ENCODE measurements around the gene TAS2R31.
"Not testable (repeated sequence)": the region's sequence is repeated elsewhere in the genome, so short reads cannot be mapped to it uniquely, and the experiment has no call there.

TAS2R31 gene

GRCh38 chr12:11031307-11031706, at the start of gene TAS2R31:
Gene TAS2R31 (minus strand): TSS chr12:11031407. CDS start chr12:11031335, 72 bp downstream.
- Histone ChIP-seq H3K36me3 (ENCODE audit: control insufficient read depth, insufficient read depth, low read length) (no peaks in the 10 kb centered on the region), H3K27me3 (ENCODE audit: control insufficient read depth, insufficient read depth, low read length) (no peaks in the 10 kb centered on the region), H3K27ac (ENCODE audit: low read length) (no peak within 1 kb of the TSS), H3K4me3 (ENCODE audit: low read length) (no peak within 1 kb of the TSS), H3K4me1 (ENCODE audit: control insufficient read depth, insufficient read depth, low read length) (no peaks in the 10 kb centered on the region), H3K9me3 (ENCODE audit: control insufficient read depth, insufficient read depth, low read length) (no peaks in the 10 kb centered on the region)
- no CpG with 5 or more reads among the region's 6 CpGs for WGBS (ENCODE audit: insufficient coverage, insufficient read length)
- DNase-seq (ENCODE audit: low read depth, low spot score): no peak

- no peak for DNase-seq (ENCODE audit: low read depth, low spot score)
- no peaks in the 10 kb centered on the region for H3K4me1 ChIP-seq (ENCODE audit: control insufficient read depth, insufficient read depth, low read length)
- no peak overlapping the region for H3K27ac ChIP-seq (ENCODE audit: low read length)
- no peaks in the 10 kb centered on the region for H3K27me3 ChIP-seq (ENCODE audit: control insufficient read depth, insufficient read depth, low read length)
- H3K4me3 ChIP-seq (ENCODE audit: low read length): no peak overlapping the region
- no CpG with 5 or more reads among the region's 1 CpG for whole genome bisulfite sequencing (ENCODE audit: insufficient coverage, insufficient read length)
- H3K9me3 ChIP-seq (ENCODE audit: control insufficient read depth, insufficient read depth, low read length): no peaks in the 10 kb centered on the region
- H3K36me3 ChIP-seq (ENCODE audit: control insufficient read depth, insufficient read depth, low read length): no peaks in the 10 kb centered on the region
These were observed 47.0 kb upstream of the TAS2R31 start for GRCh38 chr12:11078246-11078645.

GRCh38 chr12:11075642-11076041, 44.4 kb upstream of the TAS2R31 start:
- H3K9me3 ChIP-seq (ENCODE audit: control insufficient read depth, insufficient read depth, low read length): no peaks in the 10 kb centered on the region
- no CpG with 5 or more reads among the region's 3 CpGs for WGBS (ENCODE audit: insufficient coverage, insufficient read length)
- no peak for DNase-seq (ENCODE audit: low read depth, low spot score)
- no peaks in the 10 kb centered on the region for H3K36me3 ChIP-seq (ENCODE audit: control insufficient read depth, insufficient read depth, low read length)
- H3K4me3 ChIP-seq (ENCODE audit: low read length): no peak overlapping the region
- H3K27me3 ChIP-seq (ENCODE audit: control insufficient read depth, insufficient read depth, low read length): no peaks in the 10 kb centered on the region
- peaks cover 3% of the 10 kb centered on the region for H3K4me1 ChIP-seq (ENCODE audit: control insufficient read depth, insufficient read depth, low read length)
- no peak overlapping the region for H3K27ac ChIP-seq (ENCODE audit: low read length)

GRCh38 chr12:11071414-11071813, 40.2 kb upstream of the TAS2R31 start:
- no CpG with 5 or more reads among the region's 4 CpGs for WGBS (ENCODE audit: insufficient coverage, insufficient read length)
- peaks cover 3% of the 10 kb centered on the region for H3K4me1 ChIP-seq (ENCODE audit: control insufficient read depth, insufficient read depth, low read length)
- DNase-seq (ENCODE audit: low read depth, low spot score): peak; percentile 25

GRCh38 chr12:11070999-11071398, 39.8 kb upstream of the TAS2R31 start:
- Histone ChIP-seq H3K27me3 (ENCODE audit: control insufficient read depth, insufficient read depth, low read length) (no peaks in the 10 kb centered on the region), H3K4me3 (ENCODE audit: low read length) (no peak overlapping the region), H3K36me3 (ENCODE audit: control insufficient read depth, insufficient read depth, low read length) (no peaks in the 10 kb centered on the region), H3K4me1 (ENCODE audit: control insufficient read depth, insufficient read depth, low read length) (peaks cover 3% of the 10 kb centered on the region), H3K9me3 (ENCODE audit: control insufficient read depth, insufficient read depth, low read length) (no peaks in the 10 kb centered on the region), H3K27ac (ENCODE audit: low read length) (no peak overlapping the region)
- WGBS (ENCODE audit: insufficient coverage, insufficient read length): no CpG with 5 or more reads among the region's 1 CpG
- no peak for DNase-seq (ENCODE audit: low read depth, low spot score)

More at GRCh38 chr12:11071414-11071813, 40.2 kb upstream of the TAS2R31 start:
- Histone ChIP-seq H3K4me3 (ENCODE audit: low read length) (no peak overlapping the region), H3K36me3 (ENCODE audit: control insufficient read depth, insufficient read depth, low read length) (no peaks in the 10 kb centered on the region), H3K27ac (ENCODE audit: low read length) (no peak overlapping the region), H3K27me3 (ENCODE audit: control insufficient read depth, insufficient read depth, low read length) (no peaks in the 10 kb centered on the region), H3K9me3 (ENCODE audit: control insufficient read depth, insufficient read depth, low read length) (no peaks in the 10 kb centered on the region)

- Histone ChIP-seq H3K36me3 (ENCODE audit: control insufficient read depth, insufficient read depth, low read length) (no peaks in the 10 kb centered on the region), H3K4me3 (ENCODE audit: low read length) (no peak overlapping the region), H3K27me3 (ENCODE audit: control insufficient read depth, insufficient read depth, low read length) (no peaks in the 10 kb centered on the region), H3K27ac (ENCODE audit: low read length) (no peak overlapping the region), H3K4me1 (ENCODE audit: control insufficient read depth, insufficient read depth, low read length) (peaks cover 3% of the 10 kb centered on the region), H3K9me3 (ENCODE audit: control insufficient read depth, insufficient read depth, low read length) (no peaks in the 10 kb centered on the region)
- no peak for DNase-seq (ENCODE audit: low read depth, low spot score)
- WGBS (ENCODE audit: insufficient coverage, insufficient read length): no CpG with 5 or more reads among the region's 5 CpGs
These were observed 38.7 kb upstream of the TAS2R31 start for GRCh38 chr12:11069854-11070365.

- no peaks in the 10 kb centered on the region for H3K36me3 ChIP-seq (ENCODE audit: control insufficient read depth, insufficient read depth, low read length)
- DNase-seq (ENCODE audit: low read depth, low spot score): no peak
These were observed 36.3 kb upstream of the TAS2R31 start for GRCh38 chr12:11067514-11067913.

GRCh38 chr12:11062194-11062593, 31.0 kb upstream of the TAS2R31 start, which contains the start of gene TAS2R46:
Gene TAS2R46 (minus strand): TSS chr12:11062294. CDS start chr12:11062294, 0 bp downstream.
- WGBS (ENCODE audit: insufficient coverage, insufficient read length): no CpG with 5 or more reads among the region's 1 CpG
- H3K27me3 ChIP-seq (ENCODE audit: control insufficient read depth, insufficient read depth, low read length); H3K27ac ChIP-seq (ENCODE audit: low read length); H3K4me1 ChIP-seq (ENCODE audit: control insufficient read depth, insufficient read depth, low read length); DNase-seq (ENCODE audit: low read depth, low spot score); H3K9me3 ChIP-seq (ENCODE audit: control insufficient read depth, insufficient read depth, low read length); H3K36me3 ChIP-seq (ENCODE audit: control insufficient read depth, insufficient read depth, low read length); H3K4me3 ChIP-seq (ENCODE audit: low read length): not testable (repeated sequence)

More at GRCh38 chr12:11067514-11067913, 36.3 kb upstream of the TAS2R31 start:
- no peak overlapping the region for H3K4me3 ChIP-seq (ENCODE audit: low read length)
- no peaks in the 10 kb centered on the region for H3K9me3 ChIP-seq (ENCODE audit: control insufficient read depth, insufficient read depth, low read length)
- H3K4me1 ChIP-seq (ENCODE audit: control insufficient read depth, insufficient read depth, low read length): peaks cover 3% of the 10 kb centered on the region
- H3K27me3 ChIP-seq (ENCODE audit: control insufficient read depth, insufficient read depth, low read length): no peaks in the 10 kb centered on the region
- no peak overlapping the region for H3K27ac ChIP-seq (ENCODE audit: low read length)
- no CpG with 5 or more reads among the region's 2 CpGs for WGBS (ENCODE audit: insufficient coverage, insufficient read length)

GRCh38 chr12:11059784-11060183, 28.6 kb upstream of the TAS2R31 start:
- Histone ChIP-seq H3K36me3 (ENCODE audit: control insufficient read depth, insufficient read depth, low read length) (no peaks in the 10 kb centered on the region), H3K9me3 (ENCODE audit: control insufficient read depth, insufficient read depth, low read length) (no peaks in the 10 kb centered on the region), H3K4me3 (ENCODE audit: low read length) (no peak overlapping the region), H3K27me3 (ENCODE audit: control insufficient read depth, insufficient read depth, low read length) (no peaks in the 10 kb centered on the region), H3K27ac (ENCODE audit: low read length) (no peak overlapping the region), H3K4me1 (ENCODE audit: control insufficient read depth, insufficient read depth, low read length) (no peaks in the 10 kb centered on the region)
- no peak for DNase-seq (ENCODE audit: low read depth, low spot score)

GRCh38 chr12:11059041-11059440, 27.8 kb upstream of the TAS2R31 start:
- no peaks in the 10 kb centered on the region for H3K27me3 ChIP-seq (ENCODE audit: control insufficient read depth, insufficient read depth, low read length)
- no peak overlapping the region for H3K4me3 ChIP-seq (ENCODE audit: low read length)
- no peak overlapping the region for H3K27ac ChIP-seq (ENCODE audit: low read length)
- no peaks in the 10 kb centered on the region for H3K4me1 ChIP-seq (ENCODE audit: control insufficient read depth, insufficient read depth, low read length)
- H3K9me3 ChIP-seq (ENCODE audit: control insufficient read depth, insufficient read depth, low read length): no peaks in the 10 kb centered on the region
- no peaks in the 10 kb centered on the region for H3K36me3 ChIP-seq (ENCODE audit: control insufficient read depth, insufficient read depth, low read length)
- DNase-seq (ENCODE audit: low read depth, low spot score): no peak
- WGBS (ENCODE audit: insufficient coverage, insufficient read length): no CpG with 5 or more reads among the region's 3 CpGs

GRCh38 chr12:11055306-11055705, 24.1 kb upstream of the TAS2R31 start:
- no CpG with 5 or more reads among the region's 2 CpGs for whole genome bisulfite sequencing (ENCODE audit: insufficient coverage, insufficient read length)

More at GRCh38 chr12:11055306-11055705, 24.1 kb upstream of the TAS2R31 start:
- H3K36me3 ChIP-seq (ENCODE audit: control insufficient read depth, insufficient read depth, low read length): no peaks in the 10 kb centered on the region
- no peak overlapping the region for H3K4me3 ChIP-seq (ENCODE audit: low read length)
- no peaks in the 10 kb centered on the region for H3K27me3 ChIP-seq (ENCODE audit: control insufficient read depth, insufficient read depth, low read length)
- H3K9me3 ChIP-seq (ENCODE audit: control insufficient read depth, insufficient read depth, low read length): no peaks in the 10 kb centered on the region
- DNase-seq (ENCODE audit: low read depth, low spot score): no peak
- H3K4me1 ChIP-seq (ENCODE audit: control insufficient read depth, insufficient read depth, low read length): no peaks in the 10 kb centered on the region
- H3K27ac ChIP-seq (ENCODE audit: low read length): no peak overlapping the region
